HG02943 (cell line): ENCODE results near the gene SLC44A5.
A peak's percentile ranks its signal among the peaks of the same experiment; 100 is the strongest.
"Not testable (repeated sequence)": the region's sequence is repeated elsewhere in the genome, so short reads cannot be mapped to it uniquely, and the experiment has no call there.

Experiments used
- ATAC-seq: cut with Tn5 transposase; IDR thresholded peaks from one replicate; pipeline ENCODE4 v1.9.1; 2021; ENCODE audit warnings: mild to moderate bottlenecking, low read depth, moderate library complexity; ENCODE audit not compliant: unreplicated experiment

Gene SLC44A5

DNA sequence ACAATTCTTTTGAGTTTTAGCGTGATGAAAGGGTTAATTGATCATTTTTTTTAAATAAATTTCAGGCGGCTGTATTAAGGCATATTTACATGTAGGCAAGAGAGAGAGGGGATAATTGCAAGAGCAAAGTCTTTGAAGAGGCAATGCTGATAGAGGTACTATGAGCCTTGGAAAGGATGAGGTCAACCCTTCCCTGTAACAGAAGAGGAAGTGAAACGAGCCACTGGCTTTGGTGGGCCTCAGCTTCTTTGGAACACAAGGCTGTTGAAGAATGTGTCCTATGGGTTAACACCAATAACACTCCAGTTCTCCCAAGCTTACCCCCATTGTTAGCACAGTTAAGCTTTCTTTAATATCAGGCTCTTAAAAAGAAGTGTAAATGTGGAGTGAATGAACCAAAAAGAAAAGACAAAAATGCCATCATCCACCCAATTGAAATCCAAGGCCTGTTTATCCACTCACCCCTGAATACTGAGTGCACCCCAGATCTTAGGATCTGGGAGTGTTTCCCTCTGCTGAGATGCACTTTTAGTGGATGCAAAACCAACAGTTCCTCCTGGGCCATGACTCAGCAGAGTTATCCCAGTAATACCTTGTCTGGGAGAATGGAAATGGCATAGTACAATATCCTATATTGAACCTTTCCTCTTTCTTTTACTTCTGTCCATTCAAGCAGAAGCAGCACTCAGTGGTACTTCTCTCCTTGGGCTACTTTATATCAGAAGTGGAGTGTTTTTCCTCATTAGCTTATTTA lies 216.4 kb downstream of the SLC44A5 start:
- no peak for ATAC-seq

DNA sequence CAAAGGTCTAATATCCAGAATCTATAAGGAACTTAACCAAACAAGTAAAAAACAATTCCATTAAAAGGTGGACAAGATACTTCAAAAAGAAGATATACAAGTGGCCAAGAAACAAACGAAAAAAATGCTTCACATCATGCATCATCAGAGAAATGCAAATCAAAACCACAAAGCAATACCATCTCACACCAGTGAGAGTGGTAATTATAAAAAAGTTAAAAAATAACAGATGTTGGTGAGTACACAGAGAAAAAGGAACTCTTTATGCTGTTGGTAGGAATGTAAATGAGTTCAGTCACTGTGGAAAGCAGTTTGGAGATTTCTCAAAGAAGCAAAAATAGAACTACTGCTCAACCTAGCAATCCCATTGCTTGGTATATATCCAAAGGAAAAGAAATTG lies 218.6 kb downstream of the SLC44A5 start:
- peak; percentile 97 for ATAC-seq

GRCh38 chr1:75375476-75376447 lies 235.2 kb downstream of the SLC44A5 start:
- not testable (repeated sequence) for ATAC-seq

- no peak for ATAC-seq
Observed at GRCh38 chr1:75373542-75374159, 237.3 kb downstream of the SLC44A5 start.

- ATAC-seq: no peak
Observed at GRCh38 chr1:75366595-75366994, 244.3 kb downstream of the SLC44A5 start.

DNA sequence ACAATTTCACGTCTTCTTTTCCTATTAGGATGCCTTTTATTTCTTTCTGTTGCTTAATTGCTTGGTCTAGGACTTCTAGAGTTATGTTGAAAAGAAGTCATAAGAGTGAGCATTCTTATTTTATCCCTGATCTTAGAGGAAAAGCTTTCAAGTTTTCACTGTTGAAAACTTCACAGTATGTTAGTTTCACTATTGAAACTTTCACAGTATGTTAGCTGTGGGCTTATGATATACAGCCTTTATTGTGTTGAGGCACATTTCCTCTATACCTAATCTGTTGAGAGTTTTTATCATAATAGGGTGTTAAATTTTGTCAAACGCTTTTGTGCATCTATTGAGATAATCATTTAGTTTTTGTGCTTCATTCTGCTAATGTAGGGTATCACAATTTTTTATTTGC lies 249.7 kb downstream of the SLC44A5 start:
- ATAC-seq: no peak

GRCh38 chr1:75354267-75354666 lies 256.6 kb downstream of the SLC44A5 start:
- ATAC-seq: not testable (repeated sequence)

GRCh38 chr1:75353051-75353450 lies 257.9 kb downstream of the SLC44A5 start:
- ATAC-seq: no peak

DNA sequence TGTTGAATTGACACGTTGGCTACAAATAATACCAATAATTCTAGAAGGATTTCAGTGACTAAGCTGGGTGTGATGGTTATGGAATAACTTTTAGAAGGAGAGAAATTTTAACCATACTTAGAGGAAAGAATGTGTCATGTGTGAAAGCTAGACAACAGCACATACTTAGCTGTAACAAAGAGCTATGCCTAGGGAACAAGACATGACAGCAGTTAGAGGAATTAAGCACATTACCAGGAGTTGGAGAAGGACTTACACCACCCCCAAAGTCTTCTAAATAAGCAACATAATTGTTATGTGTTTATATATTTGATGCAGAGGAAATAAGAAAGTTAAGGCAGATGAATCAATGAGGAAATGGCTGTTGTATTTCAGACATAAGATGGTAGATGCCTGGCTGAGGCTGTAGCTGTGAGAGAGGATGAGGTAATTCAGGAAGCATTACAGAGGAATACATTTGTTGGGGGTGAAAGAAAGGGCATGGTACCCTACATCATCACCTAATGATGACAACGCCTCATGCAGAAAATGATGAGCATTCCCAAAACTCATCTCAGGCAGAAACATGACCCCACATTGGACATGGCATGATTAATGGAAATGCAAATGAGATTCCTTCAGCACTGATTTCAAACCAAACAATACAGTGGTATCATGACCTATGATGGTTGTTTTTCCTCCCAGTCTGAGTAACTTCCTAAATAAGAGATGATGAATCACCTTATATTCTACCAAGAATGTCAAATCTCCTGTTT lies 265.2 kb downstream of the SLC44A5 start:
- ATAC-seq: no peak

DNA sequence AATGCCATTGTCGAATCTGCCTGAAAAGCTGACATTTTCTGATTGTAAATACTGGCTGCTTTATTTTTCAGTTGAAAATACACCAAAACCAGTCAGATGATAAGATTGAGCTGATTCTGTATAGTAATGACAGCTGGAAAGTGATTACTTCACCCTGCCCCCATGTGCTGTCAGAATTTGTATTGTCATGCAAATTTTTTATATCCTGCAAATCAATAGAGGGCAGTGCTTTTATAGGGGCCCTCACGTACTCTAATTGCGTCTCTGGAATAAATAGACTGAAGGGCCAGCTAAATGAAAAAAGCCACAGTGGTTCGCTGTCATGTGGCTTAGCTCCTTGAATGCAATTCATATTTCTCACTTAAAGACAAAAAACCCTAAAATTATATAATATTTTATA lies 268.1 kb downstream of the SLC44A5 start:
- no peak for ATAC-seq

DNA sequence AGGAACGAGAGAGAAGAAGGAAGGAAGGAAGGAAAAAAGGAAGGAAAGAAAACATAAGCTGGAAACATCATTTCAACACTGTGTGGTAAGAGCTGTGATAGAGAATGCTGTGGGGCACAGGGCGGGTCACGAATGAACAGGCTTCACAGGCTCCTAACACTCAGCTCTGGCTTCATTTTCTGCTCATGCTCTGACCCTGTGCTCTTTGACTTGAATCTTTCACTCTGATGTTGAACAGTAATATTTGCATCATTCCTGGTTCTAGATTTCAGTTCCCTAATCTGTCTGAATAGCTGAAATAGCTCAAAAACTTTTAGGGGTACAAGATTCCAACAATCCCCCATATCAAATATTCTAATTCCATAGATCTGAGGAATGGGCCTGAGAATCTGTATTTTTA lies 269.4 kb downstream of the SLC44A5 start:
- ATAC-seq: peak; percentile 38

DNA sequence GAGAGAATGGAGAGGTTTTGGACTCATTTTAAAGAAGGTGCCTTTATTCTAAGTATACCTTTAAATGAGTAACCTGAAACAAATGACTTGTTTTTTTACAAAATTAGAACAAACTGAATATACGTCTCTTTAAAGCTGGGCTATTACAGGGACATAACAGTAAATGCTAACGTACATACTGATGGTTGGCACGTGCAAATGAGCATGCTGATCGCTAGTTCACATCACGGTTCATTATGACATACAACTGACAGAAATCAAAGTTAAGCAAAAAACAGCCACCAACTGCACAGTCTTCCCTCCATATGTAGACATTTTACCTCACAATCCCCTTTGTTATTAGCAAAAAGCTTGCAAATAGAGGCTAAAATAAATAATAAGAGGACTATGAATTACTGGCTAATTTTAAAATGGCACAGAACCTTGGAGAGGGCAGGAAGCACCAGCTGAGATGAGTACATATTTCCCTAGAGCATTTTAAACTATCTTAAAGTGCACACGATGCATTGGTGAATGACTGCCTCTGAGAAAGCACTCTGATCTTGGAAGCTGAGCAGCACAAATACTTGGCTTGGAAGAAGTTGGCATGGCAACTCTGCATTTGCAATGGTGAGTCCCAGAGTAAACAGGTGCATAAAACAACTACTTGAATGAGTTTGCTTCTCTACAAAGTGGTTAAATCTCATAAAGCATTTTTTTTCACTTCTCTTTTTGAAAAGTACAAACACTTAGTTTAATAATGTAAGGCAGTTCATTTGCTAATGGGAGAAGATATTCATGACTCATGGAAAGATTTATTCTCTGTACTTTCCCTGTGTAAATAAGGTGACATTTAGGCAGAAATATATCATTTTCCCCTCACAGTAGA lies 272.1 kb downstream of the SLC44A5 start:
- peak; percentile 90 for ATAC-seq

GRCh38 chr1:75334876-75335389 lies 276.0 kb downstream of the SLC44A5 start:
- no peak for ATAC-seq

GRCh38 chr1:75330624-75331023 lies 280.3 kb downstream of the SLC44A5 start:
- no peak for ATAC-seq

DNA sequence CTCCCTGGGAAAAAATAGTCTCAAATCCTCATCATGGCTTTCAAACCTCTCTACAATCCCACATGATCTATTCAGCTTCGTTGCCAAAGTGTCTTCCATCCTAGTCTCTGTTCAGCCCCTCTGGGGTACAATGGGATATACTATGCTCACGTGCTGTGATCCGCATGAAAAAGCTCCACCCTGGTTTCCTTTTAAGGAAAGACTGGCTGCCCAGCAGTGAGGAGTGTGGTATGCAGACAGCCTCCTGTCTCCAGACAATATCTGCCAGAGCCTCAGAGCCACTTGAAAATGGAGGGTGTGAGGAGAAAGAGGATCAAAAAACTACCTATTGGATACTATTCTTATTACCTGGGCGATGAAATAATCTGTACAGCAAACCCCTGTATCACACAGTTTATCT lies 282.2 kb downstream of the SLC44A5 start:
- ATAC-seq: no peak

GRCh38 chr1:75327395-75327794 lies 283.5 kb downstream of the SLC44A5 start:
- ATAC-seq: no peak

GRCh38 chr1:75317976-75318375 lies 292.9 kb downstream of the SLC44A5 start:
- no peak for ATAC-seq

DNA sequence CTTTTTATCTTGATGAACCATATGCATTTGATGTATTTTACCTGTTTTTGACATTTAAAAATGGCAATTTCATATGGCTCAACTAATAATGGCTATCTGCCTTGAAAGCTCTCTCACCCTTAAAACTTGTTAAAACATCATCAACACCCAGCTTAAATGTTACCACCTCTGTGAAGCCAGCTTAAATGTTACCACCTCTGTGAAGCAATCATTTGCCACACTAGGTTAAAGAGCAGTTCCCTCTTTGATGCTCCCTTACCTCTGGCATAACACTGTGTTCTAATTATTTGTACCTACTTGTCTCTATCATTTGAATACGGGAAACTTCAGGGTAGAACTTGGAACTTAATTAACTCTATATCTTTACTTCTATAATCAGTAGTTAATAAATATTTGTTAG lies 294.7 kb downstream of the SLC44A5 start:
- ATAC-seq: no peak

GRCh38 chr1:75312620-75313019 lies 298.3 kb downstream of the SLC44A5 start:
- no peak for ATAC-seq
